Kidney epithelial cell (primary cell): Measurements from ENCODE around the gene OR2V2. TPM values are rescaled to one million over a fixed set of nuclear protein-coding genes. Genes with fewer than 3 reads are reported as not detected.

ENCODE experiments used
- DNase-seq: peaks from one replicate; pipeline ENCODE4 v3.0.0-alpha.2; 2010; ENCODE audit warnings: low read depth
- H3K27me3 ChIP-seq: 2 replicates; pipeline ENCODE4 v1.6.0; 2011; ENCODE audit warnings: low read length; ENCODE audit not compliant: control insufficient read depth, insufficient read depth
- H3K36me3 ChIP-seq: 2 replicates; pipeline ENCODE4 v1.5.1; 2011; ENCODE audit warnings: low read length; ENCODE audit not compliant: control insufficient read depth, insufficient read depth
- H3K4me3 ChIP-seq: 2 replicates; pipeline ENCODE4 v1.5.1; 2011; ENCODE audit warnings: low read depth, mild to moderate bottlenecking, control low read depth, low read length
- total RNA-seq: library from RNA; depleted of rRNA; stranded (reverse); fragments of >200 nt; gene quantifications from 2 replicates; pipeline ENCODE4 v1.2.3, GENCODE V29; 2015
- TF ChIP-seq, protein P1 (sequence below): IDR thresholded peaks from 2 replicates; pipeline ENCODE4 v1.5.1; 2011; ENCODE audit warnings: mild to moderate bottlenecking, moderate library complexity, low read length, control low read depth, inconsistent platforms; ENCODE audit not compliant: insufficient read depth, poor library complexity, severe bottlenecking

Gene OR2V2
- total RNA-seq, 1 donor from 2014 or later = not detected

DNA sequence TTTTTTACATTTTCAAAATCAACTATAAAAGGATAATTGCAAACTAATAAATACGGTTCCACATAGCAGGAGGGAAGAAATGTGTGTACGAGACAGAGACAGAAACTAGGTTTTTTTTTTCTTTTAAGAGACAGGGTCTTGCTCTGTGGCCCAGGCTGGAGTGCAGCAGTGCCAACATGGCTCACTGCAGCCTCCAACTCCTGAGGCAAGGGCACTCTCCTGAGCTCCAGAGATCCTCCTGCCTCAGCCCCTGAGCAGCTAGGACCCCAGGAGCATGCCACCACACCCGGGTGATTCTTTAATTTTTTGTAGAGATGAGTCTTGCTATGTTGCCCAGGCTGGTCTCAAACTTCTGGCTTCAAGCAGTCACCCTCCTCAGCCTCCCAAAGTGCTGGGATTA lies 14.3 kb upstream of the OR2V2 start:
- peaks cover 8% of the 10 kb centered on the region for H3K27me3 ChIP-seq
- no peaks in the 10 kb centered on the region for H3K36me3 ChIP-seq
- H3K4me3 ChIP-seq = no peak overlapping the region
- no peak for DNase-seq
- TF ChIP-seq, protein P1, sequence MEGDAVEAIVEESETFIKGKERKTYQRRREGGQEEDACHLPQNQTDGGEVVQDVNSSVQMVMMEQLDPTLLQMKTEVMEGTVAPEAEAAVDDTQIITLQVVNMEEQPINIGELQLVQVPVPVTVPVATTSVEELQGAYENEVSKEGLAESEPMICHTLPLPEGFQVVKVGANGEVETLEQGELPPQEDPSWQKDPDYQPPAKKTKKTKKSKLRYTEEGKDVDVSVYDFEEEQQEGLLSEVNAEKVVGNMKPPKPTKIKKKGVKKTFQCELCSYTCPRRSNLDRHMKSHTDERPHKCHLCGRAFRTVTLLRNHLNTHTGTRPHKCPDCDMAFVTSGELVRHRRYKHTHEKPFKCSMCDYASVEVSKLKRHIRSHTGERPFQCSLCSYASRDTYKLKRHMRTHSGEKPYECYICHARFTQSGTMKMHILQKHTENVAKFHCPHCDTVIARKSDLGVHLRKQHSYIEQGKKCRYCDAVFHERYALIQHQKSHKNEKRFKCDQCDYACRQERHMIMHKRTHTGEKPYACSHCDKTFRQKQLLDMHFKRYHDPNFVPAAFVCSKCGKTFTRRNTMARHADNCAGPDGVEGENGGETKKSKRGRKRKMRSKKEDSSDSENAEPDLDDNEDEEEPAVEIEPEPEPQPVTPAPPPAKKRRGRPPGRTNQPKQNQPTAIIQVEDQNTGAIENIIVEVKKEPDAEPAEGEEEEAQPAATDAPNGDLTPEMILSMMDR = no peak

DNA sequence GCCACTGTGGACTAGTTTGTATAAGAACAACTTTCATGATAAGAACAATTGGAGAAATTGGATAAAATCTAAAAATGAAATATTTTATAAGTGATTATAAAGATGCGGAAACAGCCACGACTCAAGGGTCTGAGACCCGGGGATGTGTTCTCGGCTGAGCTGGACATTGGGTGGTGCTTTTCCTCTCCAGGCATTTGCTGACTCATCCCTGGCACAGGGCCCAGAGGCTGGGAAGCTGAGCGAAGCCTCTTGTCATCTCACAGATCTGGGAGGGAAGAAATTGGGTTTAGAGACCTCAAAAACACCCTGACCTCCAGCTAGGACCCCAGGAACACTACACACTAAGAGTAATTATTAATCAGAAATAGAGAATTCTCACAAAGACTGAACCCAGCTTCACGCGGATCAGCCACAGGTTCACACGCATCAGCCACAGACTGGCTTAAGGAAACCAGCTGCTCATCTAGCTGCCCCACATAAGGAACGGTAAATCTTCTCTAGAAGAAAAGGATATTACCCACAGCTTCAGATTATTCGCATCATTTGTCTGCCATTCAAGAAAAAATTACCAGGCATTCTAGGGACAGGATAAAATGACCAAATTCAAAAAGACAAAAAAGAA lies 13.7 kb upstream of the OR2V2 start:
- peak; percentile 62 for DNase-seq
- no peaks in the 10 kb centered on the region for H3K36me3 ChIP-seq
- H3K27me3 ChIP-seq = peaks cover 4% of the 10 kb centered on the region
- TF ChIP-seq, protein P1 = no peak
- H3K4me3 ChIP-seq = no peak overlapping the region

DNA sequence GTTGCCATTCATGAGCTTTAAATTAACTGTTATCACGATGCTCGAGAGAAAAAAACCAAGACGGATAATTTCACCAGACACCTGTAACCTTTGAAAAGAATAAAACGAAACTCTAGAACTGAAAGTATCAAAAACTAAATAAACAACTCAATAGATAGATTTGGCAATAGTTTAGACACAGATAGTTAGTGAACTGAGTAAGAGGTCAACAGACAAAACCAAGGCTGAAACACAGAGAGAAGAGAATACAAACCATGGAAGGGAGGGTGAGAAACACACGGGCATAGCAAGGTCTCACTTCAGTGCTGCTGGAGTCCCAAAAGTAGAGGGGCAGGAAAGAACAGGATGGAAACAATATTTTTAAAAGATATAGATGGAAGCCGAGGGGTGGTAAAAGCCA lies 13.1 kb upstream of the OR2V2 start:
- H3K36me3 ChIP-seq = no peaks in the 10 kb centered on the region
- peaks cover 4% of the 10 kb centered on the region for H3K27me3 ChIP-seq
- DNase-seq = no peak
- TF ChIP-seq, protein P1 = no peak
- no peak overlapping the region for H3K4me3 ChIP-seq

DNA sequence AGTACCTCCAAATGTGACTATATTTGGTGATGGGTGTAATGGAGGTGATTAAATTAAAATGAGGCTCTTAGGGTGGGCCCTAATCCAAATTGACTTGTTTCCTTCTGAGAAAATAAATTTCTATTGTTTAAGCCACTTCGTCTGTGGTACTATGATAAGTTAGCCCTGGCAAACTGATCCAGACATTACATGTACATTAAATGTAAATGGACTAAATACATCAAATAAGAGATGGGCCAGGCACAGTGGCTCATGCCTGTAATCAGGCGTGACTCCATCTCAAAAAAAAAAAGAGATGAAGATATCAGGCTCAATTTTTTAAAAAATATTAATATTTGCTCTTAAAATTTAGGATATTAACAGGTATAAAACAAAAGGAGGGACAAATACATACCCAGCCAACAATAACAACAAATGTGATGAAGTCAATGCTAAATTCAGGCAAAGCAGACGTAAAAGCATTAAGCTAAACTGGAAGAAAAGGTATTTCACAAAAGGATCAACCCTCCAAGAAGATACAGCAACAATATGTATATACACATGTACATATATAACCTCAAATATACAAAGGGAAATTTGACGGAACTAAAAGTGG lies 10.9 kb upstream of the OR2V2 start:
- no peak overlapping the region for H3K4me3 ChIP-seq
- TF ChIP-seq, protein P1 = no peak
- DNase-seq = no peak
- H3K36me3 ChIP-seq = no peaks in the 10 kb centered on the region
- H3K27me3 ChIP-seq = no peaks in the 10 kb centered on the region

DNA sequence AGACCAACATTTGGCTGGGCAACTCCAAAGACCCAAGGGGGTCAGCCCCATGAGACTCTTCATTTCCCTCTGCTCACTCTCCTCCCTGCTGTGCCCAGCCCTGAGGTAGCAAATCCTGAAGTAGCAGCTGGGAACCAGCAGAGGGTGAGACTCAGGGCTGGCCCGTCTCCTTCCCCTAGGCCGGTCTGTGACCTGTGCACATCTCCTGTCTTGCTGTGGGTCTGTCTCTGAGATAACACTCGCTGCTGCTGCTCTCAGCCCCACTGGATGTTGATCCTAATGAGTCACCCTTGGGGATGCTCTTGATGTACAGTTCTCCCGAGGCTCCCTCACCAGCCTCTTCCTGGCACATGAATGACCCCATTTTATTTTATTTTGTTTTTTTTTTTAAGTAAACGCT lies 9.1 kb upstream of the OR2V2 start:
- TF ChIP-seq, protein P1 = no peak
- H3K27me3 ChIP-seq = no peaks in the 10 kb centered on the region
- no peak for DNase-seq
- H3K4me3 ChIP-seq = no peak overlapping the region
- no peaks in the 10 kb centered on the region for H3K36me3 ChIP-seq

DNA sequence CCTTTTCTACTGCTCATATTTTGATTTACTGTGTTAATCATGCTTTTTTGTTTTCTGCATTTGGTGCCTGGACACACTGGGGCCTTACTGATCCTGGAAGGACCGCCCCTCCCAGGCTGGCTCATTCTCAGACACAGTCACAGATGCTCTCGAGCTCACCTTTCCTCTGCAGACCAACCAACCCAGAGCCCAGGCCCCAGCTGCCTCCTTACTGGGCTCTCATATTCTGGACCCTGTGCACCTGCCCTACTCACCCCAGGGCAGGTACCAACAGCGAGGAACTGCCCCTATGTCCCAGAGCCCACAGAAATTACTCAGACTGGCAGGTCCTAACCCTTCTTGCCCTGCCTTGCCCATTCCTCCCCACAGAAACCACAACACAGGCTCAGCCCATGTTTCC lies 6.6 kb upstream of the OR2V2 start:
- no peak overlapping the region for H3K4me3 ChIP-seq
- no peak for DNase-seq
- no peaks in the 10 kb centered on the region for H3K36me3 ChIP-seq
- TF ChIP-seq, protein P1 = no peak
- no peaks in the 10 kb centered on the region for H3K27me3 ChIP-seq
